Stimulated activated CD4-positive, alpha-beta T cell treated with anti-CD3 and anti-CD28 coated beads, Interleukin-1b, Interleukin-23, amount 100 ng/mL, for 1 hour (primary cell): ENCODE measurements around the gene CTBP1.

ENCODE experiments used
- DNase-seq, 2 donors: peaks; one replicate each; pipeline ENCODE4 v3.0.0-alpha.2; 2020; ENCODE audit warnings: low read depth in 2 of 2

Gene CTBP1

DNA sequence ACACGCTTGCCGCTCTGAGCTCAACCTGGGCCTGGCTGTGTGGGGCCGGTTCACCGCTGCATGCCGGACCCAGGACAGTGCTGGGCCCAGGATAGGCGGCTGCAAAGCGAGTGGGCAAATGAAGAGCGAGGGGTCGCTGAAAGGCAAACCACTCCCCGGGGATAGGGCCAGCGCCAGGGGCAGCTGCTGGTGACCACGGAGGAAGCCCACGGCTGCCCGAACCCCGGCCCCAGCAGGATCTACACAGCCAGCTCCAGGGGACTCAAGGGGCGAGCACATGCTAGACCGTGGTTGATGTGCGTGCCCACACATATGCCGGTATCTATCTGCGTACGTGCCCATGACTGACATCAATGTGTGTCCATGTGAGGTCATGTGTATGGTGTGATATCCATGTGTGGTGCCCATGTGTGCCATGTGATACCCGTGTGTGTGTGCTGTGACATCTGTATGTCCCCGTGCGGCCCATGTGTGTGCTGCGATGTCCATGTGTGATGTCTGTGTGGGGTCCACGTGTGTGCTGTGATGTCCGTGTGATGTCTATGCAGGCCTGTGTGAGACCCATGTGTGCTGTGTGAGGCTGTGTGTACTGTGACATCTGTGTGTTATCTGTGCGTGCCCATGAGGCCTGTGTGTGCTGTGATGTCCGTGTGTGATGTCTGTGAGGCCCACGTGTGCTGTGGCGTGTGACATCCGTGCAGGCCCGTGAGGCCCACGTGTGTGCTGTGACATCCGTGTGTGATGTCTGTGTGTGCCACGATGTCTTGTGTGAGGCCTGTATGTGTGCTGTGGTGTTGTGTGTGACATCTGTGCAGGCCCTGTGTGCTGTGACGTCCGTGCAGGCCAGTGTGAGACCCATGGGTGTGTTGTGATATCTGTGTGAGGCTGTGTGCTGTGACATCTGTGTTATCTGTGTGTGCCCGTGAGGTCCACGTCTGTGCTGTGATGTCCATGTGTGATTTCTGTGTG is 24.8 kb downstream of the CTBP1 start:
- DNase-seq = no peak

DNA sequence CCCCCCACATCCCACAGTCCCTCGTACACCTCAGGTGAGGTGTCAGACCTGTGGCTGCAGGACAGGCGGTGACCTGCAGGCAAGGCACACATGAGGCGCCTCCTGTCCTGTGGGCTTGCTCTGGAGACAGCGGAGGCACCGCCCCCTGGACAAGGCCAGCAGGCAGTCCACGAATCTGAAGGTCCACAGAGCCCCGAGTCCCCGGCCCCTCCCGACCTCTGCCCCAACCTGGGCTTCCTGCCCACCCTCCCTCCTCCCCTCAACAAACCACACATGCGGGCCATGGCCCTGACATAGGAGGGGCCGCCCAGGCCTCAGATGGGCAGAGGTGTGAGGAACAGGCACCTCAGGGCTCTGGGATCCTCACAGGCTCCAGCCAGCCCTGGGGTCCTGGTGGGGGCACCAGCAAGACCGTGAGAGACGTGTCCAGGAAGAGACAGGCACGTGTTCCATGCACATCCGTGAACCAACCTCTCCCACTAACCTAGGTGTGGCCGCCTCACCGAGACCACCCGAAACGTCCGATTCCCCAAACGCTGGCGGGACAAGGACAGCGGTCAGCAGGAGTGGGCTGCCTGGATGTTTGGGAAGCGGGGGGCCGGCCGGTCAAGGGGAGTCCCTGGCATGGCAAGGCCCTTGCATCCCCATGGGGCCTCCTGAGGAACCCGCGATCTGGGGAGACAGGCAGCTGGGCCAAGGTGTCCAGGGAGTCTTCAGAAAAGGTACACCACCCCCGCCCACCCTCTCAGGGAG is 25.8 kb downstream of the CTBP1 start:
- no peak for DNase-seq

DNA sequence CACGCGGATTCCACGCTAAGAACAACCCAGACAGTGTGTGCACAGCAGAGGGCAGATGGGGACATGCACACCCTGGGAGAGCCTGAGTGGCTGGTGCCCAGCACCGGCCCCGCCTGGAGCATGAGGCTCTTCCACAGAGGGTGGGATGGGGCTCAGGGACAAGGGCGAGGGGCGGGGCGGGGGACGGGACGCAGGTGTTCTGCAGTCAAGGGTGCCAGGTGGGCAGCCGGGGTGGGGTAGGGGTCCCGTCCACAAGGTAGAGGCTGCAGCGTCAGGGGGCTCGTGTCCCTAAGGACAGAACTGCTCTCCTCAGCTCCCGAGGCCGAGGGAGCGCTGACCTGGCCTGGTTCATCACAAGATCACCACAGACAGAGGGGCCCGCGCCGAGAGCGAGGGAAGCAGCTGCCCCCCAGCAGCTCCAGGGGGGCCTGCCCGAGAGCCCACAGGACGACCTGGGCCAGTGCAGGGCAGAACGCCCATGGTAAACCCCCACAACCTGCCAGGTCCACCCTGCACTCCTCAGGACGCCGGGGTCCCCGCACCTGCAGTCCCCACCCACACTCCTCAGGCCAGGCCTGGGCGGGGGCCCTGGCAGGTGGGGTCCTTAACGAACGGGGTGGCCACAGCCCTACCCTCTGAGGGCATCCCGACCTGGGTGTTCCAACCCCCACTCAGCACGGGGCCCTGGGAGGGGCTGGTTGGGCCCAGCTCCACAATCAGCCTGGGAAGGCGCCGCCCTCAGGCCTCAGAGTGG is 26.7 kb downstream of the CTBP1 start:
- DNase-seq = no peak

DNA sequence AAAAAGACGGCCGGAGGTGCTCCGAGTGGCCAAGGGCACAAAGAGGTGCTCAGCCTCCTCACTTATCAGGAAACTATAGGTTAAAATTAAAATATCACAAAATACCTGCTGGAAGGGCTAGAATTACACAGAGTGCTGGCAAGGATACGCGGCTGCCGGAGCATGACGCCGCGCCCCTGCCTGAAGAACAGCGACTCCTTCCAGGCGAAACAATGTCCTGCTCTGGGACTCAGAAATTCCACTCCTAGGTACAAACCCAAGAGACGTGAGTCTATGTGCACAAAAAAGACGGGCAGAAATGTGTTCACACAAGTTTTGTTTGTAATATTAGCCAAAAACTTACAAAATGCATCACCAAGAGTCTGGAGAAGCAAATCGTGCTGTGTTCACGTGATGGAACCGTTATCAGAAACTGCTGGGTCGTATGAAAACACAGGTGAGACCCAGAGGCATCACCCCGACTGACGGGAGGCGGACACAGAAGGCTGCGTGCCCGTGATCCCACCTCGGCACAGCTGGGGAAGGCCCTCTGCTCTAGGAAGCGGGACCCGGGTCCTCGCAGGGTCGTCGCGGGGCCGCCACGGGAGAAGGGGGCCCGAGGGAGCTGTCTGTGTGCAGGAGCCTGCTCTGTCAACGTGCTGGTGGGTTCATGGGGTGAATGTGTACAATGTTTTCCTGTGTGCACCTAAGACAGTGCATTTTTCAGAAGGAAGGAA is 27.6 kb downstream of the CTBP1 start:
- DNase-seq = no peak

DNA sequence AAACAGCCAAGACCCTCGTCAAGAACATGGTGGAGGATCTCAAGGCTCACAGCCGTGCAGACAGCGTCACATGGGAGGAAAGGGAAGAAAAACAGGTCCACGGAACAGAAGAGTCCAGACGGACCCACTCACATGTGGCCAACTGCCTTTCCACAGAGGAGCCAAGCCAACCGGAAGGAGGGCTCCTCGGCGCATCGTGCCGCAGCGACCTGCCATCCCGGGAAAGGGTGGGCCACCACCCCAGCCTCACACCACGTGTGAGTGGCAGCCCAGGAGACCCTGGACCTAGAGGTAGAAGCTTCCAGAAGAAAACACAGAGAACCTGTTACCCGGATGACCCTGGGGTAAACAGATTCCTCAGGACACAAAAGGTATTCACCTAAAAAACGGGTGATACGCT is 28.4 kb downstream of the CTBP1 start:
- no peak for DNase-seq

DNA sequence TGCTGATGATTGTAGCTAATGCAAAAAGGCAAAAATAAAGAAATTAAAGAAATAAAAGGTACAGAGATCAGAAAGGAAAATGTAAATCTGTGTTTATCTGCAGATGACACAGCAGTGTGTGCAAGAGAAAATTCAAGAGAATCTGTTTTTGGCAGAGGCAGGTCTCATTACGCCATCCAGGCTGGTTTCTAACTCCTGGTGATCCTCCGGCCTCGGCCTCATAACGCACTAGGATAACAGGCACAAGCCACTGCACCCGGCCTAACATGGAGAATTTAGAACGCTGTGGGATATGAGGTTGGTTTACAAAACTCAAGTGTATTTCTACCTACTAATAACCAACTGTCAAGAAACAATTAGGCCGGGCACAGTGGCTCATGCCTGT is 29.4 kb downstream of the CTBP1 start:
- no peak for DNase-seq

DNA sequence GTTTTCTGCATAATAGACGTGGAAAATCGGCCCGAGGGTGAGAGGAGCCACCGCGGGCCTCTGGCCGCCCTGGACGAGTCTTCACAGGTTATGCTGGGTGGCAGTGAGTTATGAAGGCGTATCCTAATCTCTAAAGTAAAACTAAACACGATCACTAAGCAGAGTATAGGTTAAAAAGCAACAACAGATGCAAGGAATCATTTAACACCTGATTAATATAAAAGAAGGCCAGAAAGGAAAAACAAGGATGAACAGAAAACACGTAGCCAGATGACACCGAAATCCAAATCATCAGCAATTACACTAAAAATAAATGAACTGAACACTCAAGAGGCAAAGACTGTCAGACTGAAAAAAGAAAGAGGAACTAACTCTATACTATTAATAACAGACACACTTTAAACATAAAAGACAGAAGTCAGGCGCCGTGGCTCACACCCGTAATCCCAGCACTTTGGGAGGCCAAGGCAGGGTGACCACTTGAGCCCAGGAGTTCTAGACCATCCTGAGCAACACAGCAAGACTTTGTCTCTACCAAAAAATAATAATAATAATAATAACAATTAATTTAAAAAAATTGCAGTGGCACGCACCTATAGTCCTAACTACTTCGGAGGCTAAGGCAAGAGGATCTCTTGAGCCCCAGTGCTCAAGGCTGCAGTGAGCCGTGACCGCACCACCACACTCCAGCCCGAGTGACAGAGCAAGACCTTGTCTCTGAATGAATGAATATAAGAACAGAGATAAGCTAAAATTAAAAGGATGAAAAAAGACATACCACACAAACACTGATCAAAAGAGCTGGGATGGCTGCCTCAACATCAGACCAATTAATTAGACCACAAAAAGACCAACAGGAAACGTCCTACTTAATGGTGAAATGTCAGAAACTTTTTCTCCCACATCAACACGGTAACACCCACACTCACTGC is 30.0 kb downstream of the CTBP1 start:
- no peak for DNase-seq

DNA sequence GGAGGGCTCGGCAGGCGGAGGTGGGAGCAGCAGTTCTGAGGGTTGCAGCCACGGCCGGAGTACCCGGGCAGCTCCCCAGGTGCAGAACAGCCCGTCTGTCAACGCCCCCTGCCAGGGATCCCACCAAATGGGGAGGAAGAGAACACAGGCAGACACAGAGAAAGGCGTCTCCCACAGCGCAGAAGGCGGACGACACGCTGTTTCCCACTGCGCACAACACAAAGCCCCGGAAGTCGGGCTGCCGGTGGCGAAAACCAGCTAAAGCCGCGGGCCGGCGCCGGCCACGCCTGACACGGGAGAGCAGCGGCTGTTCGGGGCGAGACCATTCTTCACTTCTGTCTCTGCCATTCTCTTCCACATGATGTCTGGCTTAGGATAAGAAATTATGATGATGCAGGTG is 31.6 kb downstream of the CTBP1 start:
- no peak for DNase-seq

DNA sequence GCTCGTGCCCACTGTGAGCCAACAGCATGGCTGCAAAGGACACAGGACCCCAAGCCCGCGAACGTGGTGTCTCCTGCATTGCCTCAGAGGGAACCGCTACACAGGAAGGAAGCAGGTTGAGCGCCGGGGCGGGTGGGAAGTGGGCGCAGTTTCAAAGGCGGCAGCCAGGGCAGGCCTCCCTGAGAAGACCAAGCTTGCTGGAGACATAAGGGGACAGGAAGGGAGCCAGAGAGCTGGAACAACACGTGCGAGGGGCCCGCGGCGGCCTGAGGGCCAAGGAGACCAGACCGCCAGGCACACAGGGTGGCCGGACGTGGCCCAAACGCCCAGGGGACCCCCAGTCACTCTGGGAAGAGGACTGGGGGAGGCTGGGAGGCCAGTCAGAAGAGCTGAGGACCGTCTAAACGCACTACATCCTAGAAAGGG is 32.0 kb downstream of the CTBP1 start:
- peak in 1 of 2 donors; percentile 32 for DNase-seq

DNA sequence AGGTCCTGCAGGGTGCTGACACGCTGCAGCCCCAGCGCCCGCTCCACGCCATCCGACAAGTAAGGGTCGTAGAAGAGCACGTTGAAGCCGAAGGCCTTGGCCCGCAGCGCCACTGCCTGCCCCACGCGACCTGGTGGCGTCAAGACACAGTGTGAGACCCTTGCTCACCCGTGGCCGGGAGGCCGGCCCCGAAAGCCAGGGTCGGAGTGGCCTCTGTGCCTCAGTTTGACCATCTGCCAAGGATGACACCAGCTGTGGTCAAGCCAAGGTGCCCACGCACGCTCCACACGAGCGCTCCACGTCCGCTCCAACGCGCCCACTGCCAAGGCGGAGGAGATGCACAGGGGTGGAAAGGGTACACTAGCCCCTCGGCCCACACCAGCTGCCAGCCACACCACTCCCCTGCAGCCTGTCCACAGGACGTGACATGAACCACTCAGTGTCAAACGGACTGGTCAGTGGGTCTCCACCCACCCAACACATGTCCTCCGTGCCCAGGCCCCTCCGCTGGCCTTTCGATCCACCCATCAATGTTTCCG is 32.8 kb downstream of the CTBP1 start:
- no peak for DNase-seq

DNA sequence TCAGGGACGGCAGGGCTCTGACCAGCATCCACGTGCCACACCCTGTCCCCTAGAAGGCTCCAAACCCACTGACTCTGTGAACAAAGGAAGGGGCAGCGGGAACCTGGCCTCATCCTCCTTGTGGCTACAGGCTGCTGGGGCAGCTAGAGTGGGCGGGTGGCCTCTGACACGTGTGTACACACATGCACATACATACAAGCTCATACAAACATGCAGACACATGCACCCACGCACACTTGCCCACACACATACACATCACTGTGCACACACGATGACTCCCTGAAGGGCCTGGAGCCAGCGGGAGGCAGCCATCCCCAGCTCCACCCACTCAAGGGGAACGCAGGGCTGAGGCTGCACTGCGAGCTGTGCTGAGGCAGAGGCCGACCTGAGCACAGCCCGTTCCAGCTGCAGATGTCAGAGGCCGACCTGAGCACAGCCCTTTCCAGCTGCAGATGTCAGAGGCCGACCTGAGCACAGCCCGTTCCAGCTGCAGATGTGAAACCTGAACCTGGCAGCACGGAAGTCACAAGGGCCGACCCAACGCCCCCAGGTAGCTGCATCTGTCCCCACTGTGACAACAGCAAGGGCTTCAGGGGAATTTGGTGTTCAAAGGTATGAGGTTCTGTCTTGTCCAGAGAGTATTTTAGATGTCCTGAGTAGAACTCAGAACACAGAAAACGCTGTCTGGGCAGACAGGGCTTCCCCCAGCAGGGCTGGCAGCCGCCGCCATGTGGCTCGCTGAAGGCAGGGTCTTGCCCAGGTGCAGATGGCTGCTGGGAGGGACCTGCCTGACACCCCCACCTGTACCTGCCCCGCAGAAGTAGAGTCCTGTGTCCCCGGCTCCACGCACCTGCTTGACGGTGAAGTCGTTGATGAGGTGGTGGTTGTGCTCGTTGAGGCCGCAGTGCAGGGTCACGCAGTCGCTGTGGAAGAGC is 33.5 kb downstream of the CTBP1 start:
- no peak for DNase-seq

DNA sequence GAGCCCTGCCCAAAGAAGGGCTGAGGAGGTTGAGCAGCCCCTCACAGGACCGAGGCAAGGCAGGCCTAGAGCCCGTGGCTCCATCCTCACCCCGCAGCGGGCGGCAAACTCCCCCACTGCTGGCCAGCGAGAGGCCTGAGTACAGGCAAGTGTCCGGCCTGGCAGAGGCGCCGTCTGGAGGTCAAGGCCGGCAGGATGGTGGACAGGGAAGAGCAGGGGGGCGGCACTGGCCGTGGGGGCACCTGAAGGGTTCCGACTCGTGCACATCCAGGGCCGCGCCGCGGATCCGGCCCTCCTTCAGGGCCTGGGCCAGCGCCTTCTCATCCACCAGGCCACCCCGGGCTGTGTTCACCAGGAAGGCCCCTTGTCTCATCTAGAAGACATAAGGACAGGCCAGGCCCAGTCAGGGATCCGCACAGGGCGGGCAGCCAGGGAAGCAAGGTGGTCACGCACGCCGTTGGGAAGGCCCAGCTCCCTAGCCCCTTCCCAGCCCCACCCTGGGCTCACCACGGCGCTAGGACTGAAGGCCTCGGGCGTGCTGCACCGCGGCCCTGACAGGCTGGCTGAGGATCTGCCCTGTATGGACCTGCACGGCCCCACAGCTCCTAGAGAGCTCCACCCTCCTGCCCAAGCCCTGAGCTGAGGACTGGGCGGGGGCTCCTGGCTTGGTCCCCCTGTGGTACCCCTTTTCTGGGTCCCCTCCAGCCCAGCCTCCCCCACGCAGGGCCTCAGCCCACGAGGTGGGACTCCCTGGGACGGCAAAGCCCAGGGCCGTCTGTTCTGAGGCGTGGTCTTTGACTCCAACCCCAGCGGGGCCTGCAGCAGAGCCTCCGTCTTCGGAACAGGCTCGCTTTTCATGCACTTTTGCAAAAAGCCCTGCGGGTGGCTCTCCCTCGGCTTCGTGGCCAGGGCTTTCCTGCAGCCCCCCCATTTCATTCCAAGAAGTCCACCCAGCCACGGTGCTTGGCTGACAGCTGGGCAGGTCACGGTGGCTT is 34.5 kb downstream of the CTBP1 start:
- no peak for DNase-seq

DNA sequence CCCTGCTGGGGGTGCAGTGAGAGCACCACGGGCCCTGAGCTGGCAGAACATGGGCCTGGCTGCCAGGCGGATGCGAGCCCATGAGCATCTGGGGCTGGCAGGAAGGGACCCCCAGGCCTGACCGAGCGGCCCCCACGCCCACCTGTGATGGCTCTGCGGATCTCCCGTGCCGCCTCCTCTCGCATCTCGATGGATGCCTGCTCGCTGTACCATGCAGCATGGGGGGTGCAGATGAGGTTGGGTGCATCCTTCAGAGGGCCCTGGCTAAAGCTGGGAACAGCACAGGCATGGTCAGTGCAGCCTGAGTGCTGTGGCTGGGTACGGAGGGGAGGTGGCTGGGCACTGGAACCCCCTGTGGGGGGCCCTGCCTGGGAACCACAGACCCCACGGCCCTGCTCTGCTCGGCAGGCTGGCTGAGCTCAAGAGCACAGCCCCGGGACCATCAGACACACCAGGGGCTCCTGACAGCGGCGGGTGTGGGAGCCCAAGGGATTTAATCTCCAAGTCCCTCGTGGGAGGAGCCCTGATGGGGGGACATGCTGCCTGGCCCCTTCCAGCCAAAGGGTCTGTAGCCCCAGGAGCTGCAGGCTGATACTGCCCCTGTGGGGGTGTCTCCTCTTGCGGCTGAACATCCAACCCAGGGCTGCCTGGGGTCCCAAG is 35.5 kb downstream of the CTBP1 start:
- no peak for DNase-seq

DNA sequence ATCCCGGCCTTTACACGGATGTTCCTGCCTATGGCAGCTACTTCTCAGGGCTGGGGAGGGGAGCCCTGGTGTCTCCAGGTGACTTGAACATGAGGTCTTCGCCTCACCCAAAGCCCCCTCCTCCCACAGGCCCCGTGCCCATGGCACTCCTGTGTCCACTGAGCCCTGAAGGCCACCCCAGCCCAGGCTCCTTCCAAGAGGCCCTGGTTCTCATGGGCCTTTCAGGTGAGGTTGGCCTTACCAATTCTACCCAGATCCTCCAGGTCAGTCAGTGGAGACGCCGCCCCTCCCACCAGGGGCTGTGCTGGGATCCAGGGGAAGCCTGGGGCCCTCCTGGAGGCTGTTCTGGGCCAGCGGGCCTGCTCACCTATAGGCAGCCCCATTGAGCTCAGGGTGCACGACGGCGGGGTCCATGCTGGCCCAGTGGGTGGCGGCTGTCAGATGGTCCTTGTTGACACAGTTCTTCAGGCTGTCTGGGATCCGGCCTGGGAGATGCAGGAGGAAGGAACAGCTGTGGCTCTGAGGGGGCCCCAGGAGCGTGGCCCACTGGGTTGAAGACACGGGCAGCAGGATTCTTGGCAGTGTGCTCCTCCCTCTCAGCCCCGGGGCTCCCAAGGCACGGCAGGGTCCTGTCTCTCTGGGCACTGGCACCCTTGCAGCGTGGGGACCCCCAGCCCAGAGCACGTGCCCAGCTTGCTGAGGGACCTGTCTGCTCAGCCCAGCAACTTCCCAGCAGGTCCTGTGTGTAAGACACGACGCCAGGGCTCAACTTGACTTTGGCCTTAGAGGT is 36.2 kb downstream of the CTBP1 start:
- DNase-seq = no peak

DNA sequence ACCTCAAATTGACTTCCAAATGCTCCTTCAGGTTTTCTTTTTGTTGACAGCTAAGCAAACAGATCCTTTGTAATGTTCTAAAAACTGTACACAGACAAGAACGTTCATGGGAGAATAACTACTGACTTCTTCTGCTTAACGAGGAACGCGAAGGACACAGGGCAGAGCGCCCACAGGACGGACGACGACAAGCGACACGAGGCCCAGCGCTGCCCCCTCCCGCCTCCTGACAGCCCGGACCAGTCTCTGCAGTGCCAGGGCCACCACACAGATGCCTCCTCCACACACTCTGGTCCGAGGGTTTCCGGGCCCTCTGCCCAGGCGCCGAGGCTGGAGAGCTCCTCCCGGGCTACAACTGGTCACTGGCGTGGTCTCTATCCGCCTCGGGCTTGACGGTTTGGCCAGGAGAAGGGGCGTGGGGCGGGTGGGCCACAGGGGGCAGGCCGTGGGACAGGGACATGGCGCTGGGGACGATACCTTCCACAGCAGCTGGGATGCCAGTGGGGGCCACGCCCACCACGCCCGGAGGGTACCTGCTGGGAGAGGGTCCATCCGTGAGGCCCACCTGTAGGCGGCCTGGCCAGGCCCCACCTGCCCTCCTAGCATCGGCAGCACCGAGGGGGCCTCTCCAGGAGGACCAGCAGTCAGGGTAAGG is 36.9 kb downstream of the CTBP1 start:
- no peak for DNase-seq

DNA sequence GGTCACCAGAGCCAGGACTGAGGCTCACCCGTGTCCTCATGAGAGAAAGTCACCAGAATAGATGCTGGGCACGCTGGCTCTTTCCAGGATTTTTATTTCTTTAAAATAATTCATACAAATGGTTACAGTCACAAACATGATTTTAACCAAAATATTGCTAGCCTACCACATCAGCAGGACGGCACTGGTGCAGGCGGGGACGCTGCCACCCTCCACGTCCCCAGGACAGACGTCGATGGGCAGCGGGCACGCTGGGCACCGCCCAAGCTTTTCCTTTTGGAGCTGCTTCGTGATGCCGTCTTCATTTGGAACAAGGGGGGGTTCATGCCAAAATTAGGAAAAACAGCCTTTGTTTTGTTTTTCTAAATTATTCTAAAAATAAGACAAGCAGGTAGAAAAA is 37.6 kb downstream of the CTBP1 start:
- no peak for DNase-seq
